HEK293 (cell line): ENCODE results near the gene TPRG1.
A peak's percentile ranks its signal among the peaks of the same experiment; 100 is the strongest.

Experiments
- CTCF ChIA-PET: fragments of 350-600 bp; formaldehyde crosslinking; extraction: SDS; loops from one replicate; lab custom pipeline; 2021; ENCODE audit warnings: antibody characterized with exemption; lab: Yijun Ruan, JAX
- POLR2A ChIA-PET: fragments of 300-600 bp; formaldehyde crosslinking; extraction: SDS; loops from one replicate; lab custom pipeline; 2020; ENCODE audit warnings: antibody characterized with exemption, inconsistent platforms; lab: Yijun Ruan, JAX
- H3K27ac ChIP-seq: fragments of 200-500 bp; sonication (Bioruptor generic); 2 replicates; pipeline ENCODE4 v1.5.1; 2014; ENCODE audit warnings: low read depth, low read length, control low read depth, inconsistent platforms; ENCODE audit errors: extremely low read depth
- H3K36me3 ChIP-seq, 2 experiments: fragments of 200-500 bp in 1 of 2; sonication (Bioruptor generic) in 1 of 2; 1 replicate in 1 of 2; 2 replicates in 1 of 2; pipeline ENCODE4 v1.5.1; 2014 to 2017; ENCODE audit warnings: inconsistent platforms in 2 of 2, low read length in 2 of 2; ENCODE audit not compliant: control insufficient read depth in 2 of 2, insufficient read depth in 1 of 2
- H3K4me1 ChIP-seq: fragments of 200-500 bp; sonication (Bioruptor generic); 2 replicates; pipeline ENCODE4 v1.5.1; 2014; ENCODE audit warnings: mild to moderate bottlenecking, low read length, inconsistent platforms; ENCODE audit not compliant: control insufficient read depth, insufficient read depth
- H3K4me3 ChIP-seq: 2 replicates; pipeline ENCODE4 v1.5.1; 2011; ENCODE audit warnings: low read depth, mild to moderate bottlenecking, control low read depth, low read length, moderate library complexity
- H3K9me3 ChIP-seq: fragments of 200-500 bp; sonication (Bioruptor generic); 2 replicates; pipeline ENCODE4 v1.5.1; 2014; ENCODE audit warnings: low read depth, low read length, inconsistent platforms; ENCODE audit not compliant: control insufficient read depth, insufficient read depth
- CTCF ChIP-seq: fragments of 450-650 bp; formaldehyde crosslinking; IDR thresholded peaks from 2 replicates; pipeline ENCODE4 v1.5.1; 2016; ENCODE audit warnings: missing biosample characterization, missing genetic modification characterization
- IKZF3 ChIP-seq: fragments of 450-650 bp; IDR thresholded peaks from 2 replicates; pipeline ENCODE4 v1.5.0; 2018; ENCODE audit warnings: missing biosample characterization, mild to moderate bottlenecking, missing genetic modification characterization, moderate library complexity
- REPIN1 ChIP-seq: fragments of 450-650 bp; formaldehyde crosslinking; IDR thresholded peaks from 2 replicates; pipeline ENCODE4 v1.5.1; 2017; ENCODE audit warnings: missing biosample characterization, missing genetic modification characterization, low read depth
- SCRT2 ChIP-seq: fragments of 450-650 bp; formaldehyde crosslinking; IDR thresholded peaks from 2 replicates; pipeline ENCODE4 v1.5.1; 2016; ENCODE audit warnings: missing biosample characterization, missing genetic modification characterization
- YY1 ChIP-seq: fragments of 450-650 bp; formaldehyde crosslinking; IDR thresholded peaks from 2 replicates; pipeline ENCODE4 v1.5.1; 2018; ENCODE audit warnings: missing biosample characterization, missing genetic modification characterization
- ZBTB44 ChIP-seq: fragments of 450-650 bp; IDR thresholded peaks from 2 replicates; pipeline ENCODE4 v1.5.1; 2018; ENCODE audit warnings: missing biosample characterization, mild to moderate bottlenecking, missing genetic modification characterization
- ZNF112 ChIP-seq: fragments of 450-650 bp; formaldehyde crosslinking; IDR thresholded peaks from 2 replicates; pipeline ENCODE4 v1.5.0; 2017; ENCODE audit warnings: missing biosample characterization, missing genetic modification characterization
- ZNF114 ChIP-seq: fragments of 450-650 bp; formaldehyde crosslinking; IDR thresholded peaks from 2 replicates; pipeline ENCODE4 v1.5.0; 2017; ENCODE audit warnings: missing biosample characterization, missing genetic modification characterization
- ZNF132 ChIP-seq: fragments of 450-650 bp; formaldehyde crosslinking; IDR thresholded peaks from 2 replicates; pipeline ENCODE4 v1.5.1; 2017; ENCODE audit warnings: missing biosample characterization, missing genetic modification characterization, borderline replicate concordance
- ZNF133 ChIP-seq: fragments of 450-650 bp; formaldehyde crosslinking; IDR thresholded peaks from 2 replicates; pipeline ENCODE4 v1.5.1; 2016; ENCODE audit warnings: missing biosample characterization, missing genetic modification characterization
- ZNF146 ChIP-seq: fragments of 450-650 bp; formaldehyde crosslinking; IDR thresholded peaks from 2 replicates; pipeline ENCODE4 v1.5.1; 2016; ENCODE audit warnings: missing biosample characterization, missing genetic modification characterization
- ZNF221 ChIP-seq: fragments of 450-650 bp; formaldehyde crosslinking; IDR thresholded peaks from 2 replicates; pipeline ENCODE4 v1.5.1; 2017; ENCODE audit warnings: missing biosample characterization, missing genetic modification characterization, borderline replicate concordance
- ZNF23 ChIP-seq: fragments of 450-650 bp; formaldehyde crosslinking; IDR thresholded peaks from 2 replicates; pipeline ENCODE4 v1.5.1; 2016; ENCODE audit warnings: missing biosample characterization, missing genetic modification characterization, borderline replicate concordance
- ZNF280C ChIP-seq: fragments of 450-650 bp; formaldehyde crosslinking; IDR thresholded peaks from 2 replicates; pipeline ENCODE4 v1.5.1; 2016; ENCODE audit warnings: missing biosample characterization, missing genetic modification characterization
- ZNF350 ChIP-seq: fragments of 450-650 bp; formaldehyde crosslinking; IDR thresholded peaks from 2 replicates; pipeline ENCODE4 v1.5.0; 2017; ENCODE audit warnings: missing biosample characterization, mild to moderate bottlenecking, missing genetic modification characterization
- ZNF596 ChIP-seq: fragments of 450-650 bp; IDR thresholded peaks from 2 replicates; pipeline ENCODE4 v1.5.0; 2018; ENCODE audit warnings: missing biosample characterization, mild to moderate bottlenecking, missing genetic modification characterization, moderate library complexity
- ZNF645 ChIP-seq: fragments of 450-650 bp; formaldehyde crosslinking; IDR thresholded peaks from 2 replicates; pipeline ENCODE4; 2016; ENCODE audit warnings: missing biosample characterization, missing genetic modification characterization
- ZNF660 ChIP-seq: fragments of 450-650 bp; IDR thresholded peaks from 2 replicates; pipeline ENCODE4 v1.5.1; 2018; ENCODE audit warnings: missing biosample characterization, mild to moderate bottlenecking, missing genetic modification characterization
- ZNF677 ChIP-seq: fragments of 450-650 bp; IDR thresholded peaks from 2 replicates; pipeline ENCODE4 v1.5.0; 2018; ENCODE audit warnings: missing biosample characterization, mild to moderate bottlenecking, missing genetic modification characterization, moderate library complexity
- ZNF707 ChIP-seq: fragments of 450-650 bp; formaldehyde crosslinking; IDR thresholded peaks from 2 replicates; pipeline ENCODE4 v1.5.1; 2016; ENCODE audit warnings: missing biosample characterization, missing genetic modification characterization
- ZNF768 ChIP-seq: fragments of 450-650 bp; formaldehyde crosslinking; IDR thresholded peaks from 2 replicates; pipeline ENCODE4 v1.5.1; 2018; ENCODE audit warnings: missing biosample characterization, mild to moderate bottlenecking, missing genetic modification characterization
- ZSCAN4 ChIP-seq: fragments of 450-650 bp; formaldehyde crosslinking; IDR thresholded peaks from 2 replicates; pipeline ENCODE4 v1.5.1; 2017; ENCODE audit warnings: missing biosample characterization, missing genetic modification characterization
- TF ChIP-seq, protein P1 (sequence below): fragments of 450-650 bp; formaldehyde crosslinking; IDR thresholded peaks from 2 replicates; pipeline ENCODE4 v1.5.1; 2016; ENCODE audit warnings: missing biosample characterization, missing genetic modification characterization

The TPRG1 gene

DNA sequence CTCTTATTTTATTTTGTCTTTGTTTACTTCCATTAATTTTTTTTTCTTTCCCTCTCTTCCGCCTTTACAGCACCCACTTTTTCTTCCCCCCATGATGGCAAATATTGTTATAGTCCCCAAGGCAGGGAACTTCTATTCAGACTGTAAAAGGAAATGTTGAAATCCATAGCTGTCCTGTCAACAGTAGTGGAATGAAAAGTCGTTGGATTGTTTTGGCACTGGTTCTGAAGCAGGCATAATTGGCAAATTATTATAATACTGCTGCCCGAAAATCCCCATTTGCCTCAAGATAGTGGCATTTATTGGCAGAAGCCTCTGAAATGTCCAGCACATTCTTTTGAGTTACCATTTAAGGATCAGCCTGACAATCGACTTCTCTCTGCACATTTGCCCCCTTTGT, 150.6 kb downstream of the TPRG1 start (continued):
- no peak for TF ChIP-seq ZNF645
- no peak for TF ChIP-seq ZNF280C (tag by site-specific recombination)
- TF ChIP-seq ZNF132 (tag by site-specific recombination), result no peak
- TF ChIP-seq ZBTB44 (tag by site-specific recombination), result no peak
- TF ChIP-seq ZSCAN4 (tag by site-specific recombination), result no peak
- no peak for TF ChIP-seq ZNF660 (tag by site-specific recombination)
- TF ChIP-seq, all 188 proteins: peak for 0

DNA sequence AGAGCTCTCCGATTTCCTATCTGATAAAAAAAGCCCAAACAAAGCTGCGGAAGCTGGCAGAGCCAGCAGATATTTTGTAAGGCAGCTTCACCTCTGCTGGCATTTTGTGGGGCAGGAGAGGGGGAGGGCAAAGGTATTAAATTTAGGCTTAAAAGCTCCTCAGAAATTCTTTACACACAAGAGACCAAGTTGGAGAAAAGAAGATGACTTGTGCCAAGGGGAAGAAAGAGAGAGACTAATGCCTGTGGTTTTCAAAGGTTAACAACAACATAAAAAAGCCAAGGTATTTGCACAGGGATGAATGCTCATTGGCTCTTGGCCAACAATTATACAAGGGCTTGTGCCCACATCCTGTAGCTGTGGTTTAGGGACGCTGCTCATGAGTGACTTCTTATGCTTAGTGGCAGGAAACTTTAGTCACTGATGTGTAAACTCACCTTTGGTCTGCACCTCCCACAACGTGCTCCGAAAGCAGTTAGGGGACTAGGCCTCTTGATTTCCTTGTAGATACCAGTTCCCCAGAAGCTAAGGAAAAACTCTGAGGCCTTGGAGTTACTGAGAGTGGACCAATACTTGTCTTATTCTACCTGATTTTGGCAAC, 152.9 kb downstream of the TPRG1 start:
- H3K4me1 ChIP-seq, result peaks cover 16% of the 10 kb centered on the region
- no peak overlapping the region for H3K4me3 ChIP-seq
- peak overlapping the region; percentile 63 for H3K27ac ChIP-seq
- POLR2A ChIA-PET, result interaction anchor here (1.3 to 2.5 kb wide), 3 partner anchors 16 to 52 kb away, joined by 3 to 18 read pairs (median 6); no protein-coding TSS in a partner anchor
- H3K9me3 ChIP-seq, result no peaks in the 10 kb centered on the region
- CTCF ChIA-PET, result interaction anchor here (0.6 to 1.5 kb wide), 4 partner anchors 15 to 860 kb away, joined by 3 to 5 read pairs (median 4); no protein-coding TSS in a partner anchor
- H3K36me3 ChIP-seq, result no peaks in the 10 kb centered on the region
- TF ChIP-seq ZNF677 (tag by site-specific recombination), result no peak
- TF ChIP-seq ZNF146, result no peak
- TF ChIP-seq ZNF707 (tag by site-specific recombination), result no peak
- TF ChIP-seq IKZF3 (tag by site-specific recombination), result peak; percentile 71; the same call in 1 of the 2 replicates
- TF ChIP-seq ZNF23, result no peak
- TF ChIP-seq ZNF133 (tag by site-specific recombination), result no peak
- TF ChIP-seq ZNF280C (tag by site-specific recombination), result no peak
- no peak for TF ChIP-seq REPIN1 (tag by site-specific recombination)
- TF ChIP-seq ZNF350 (tag by site-specific recombination), result peak; percentile 89
- no peak for TF ChIP-seq CTCF (tag by site-specific recombination)
- TF ChIP-seq ZNF596, result 0 out of 2 replicates have a peak, but pooled peaks have one; percentile 33
- TF ChIP-seq, protein P1, sequence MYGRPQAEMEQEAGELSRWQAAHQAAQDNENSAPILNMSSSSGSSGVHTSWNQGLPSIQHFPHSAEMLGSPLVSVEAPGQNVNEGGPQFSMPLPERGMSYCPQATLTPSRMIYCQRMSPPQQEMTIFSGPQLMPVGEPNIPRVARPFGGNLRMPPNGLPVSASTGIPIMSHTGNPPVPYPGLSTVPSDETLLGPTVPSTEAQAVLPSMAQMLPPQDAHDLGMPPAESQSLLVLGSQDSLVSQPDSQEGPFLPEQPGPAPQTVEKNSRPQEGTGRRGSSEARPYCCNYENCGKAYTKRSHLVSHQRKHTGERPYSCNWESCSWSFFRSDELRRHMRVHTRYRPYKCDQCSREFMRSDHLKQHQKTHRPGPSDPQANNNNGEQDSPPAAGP, result peak; percentile 79
- no peak for TF ChIP-seq SCRT2
- TF ChIP-seq ZNF112 (tag by site-specific recombination), result peak; percentile 80; the same call in 1 of the 2 replicates
- TF ChIP-seq ZNF221 (tag by site-specific recombination), result no peak; the same call in 1 of the 2 replicates
- TF ChIP-seq ZNF114 (tag by site-specific recombination), result no peak
- TF ChIP-seq YY1 (tag by site-specific recombination), result no peak
- TF ChIP-seq ZNF132 (tag by site-specific recombination), result no peak
- no peak for TF ChIP-seq ZNF768 (tag by site-specific recombination)
